Left lung (tissue), 14 donors: ENCODE measurements around the gene TTC14. TPM values are rescaled to one million over a fixed set of nuclear protein-coding genes. Genes with fewer than 3 reads are reported as not detected.

Experiments used
- ATAC-seq: fragments of 200-7000 bp; cut with Tn5 transposase; one replicate; pipeline ENCODE4 v1.9.1; 2020; ENCODE audit warnings: moderate library complexity
- DNase-seq, 4 donors: peaks; one replicate each; pipeline ENCODE4 v3.0.0-alpha.2; 2013 to 2020
- H3K27ac ChIP-seq, 2 donors: fragments of 200-600 bp; sonication (generic) in 1 of 2; one replicate each; pipeline versions ENCODE4 v1.5.0 to v1.8.0; 2020 to 2021
- H3K27me3 ChIP-seq, 2 donors: fragments of 200-600 bp; sonication (generic) in 1 of 2; one replicate each; pipeline versions ENCODE4 v1.5.0 to v1.8.0; 2020 to 2021
- H3K36me3 ChIP-seq, 2 donors: fragments of 200-600 bp; sonication (generic) in 1 of 2; one replicate each; pipeline versions ENCODE4 v1.5.0 to v1.8.0; 2020 to 2021
- H3K4me1 ChIP-seq, 2 donors: fragments of 200-600 bp; one replicate each; pipeline ENCODE4 v1.8.0; 2021
- H3K4me3 ChIP-seq, 2 donors: fragments of 200-600 bp; sonication (generic) in 1 of 2; one replicate each; pipeline versions ENCODE4 v1.5.0 to v1.8.0; 2020 to 2021; ENCODE audit warnings: mild to moderate bottlenecking in 1 of 2
- H3K9me3 ChIP-seq, 2 donors: fragments of 200-600 bp; sonication (generic) in 1 of 2; one replicate each; pipeline versions ENCODE4 v1.5.0 to v1.8.0; 2020 to 2021
- intact Hi-C, 2 donors: fragments of 100-400 bp; cut with DNase I; formaldehyde crosslinking; loops; one replicate each; pipeline versions ENCODE4 v1.11.2 to v1.14.2; 2022
- long read RNA-seq, 12 donors: library from polyadenylated mRNA in 2 of 12; unstranded in 2 of 12; transcript quantifications; one replicate each; pipeline ENCODE4 v2.0.0 and lab custom pipeline, GENCODE V29; 2019 to 2026
- polyA plus RNA-seq, 6 donors: library from polyadenylated mRNA; unstranded; fragments of 120-200 nt; gene quantifications; one replicate each; pipeline ENCODE4 v1.2.1, GENCODE V29; 2013; ENCODE audit not compliant: insufficient read length in 6 of 6
- total RNA-seq, 2 donors: library from RNA; stranded (reverse); fragmentation: NEBNext Ultra II Directional; extraction: Animal tissue kit (Norgen Biotek cat#: 25700); gene quantifications; one replicate each; pipeline ENCODE4 v1.2.1, GENCODE V29; 2021
- TF ChIP-seq, protein P1 (sequence below), 2 donors: fragments of 200-600 bp; sonication (generic) in 1 of 2; IDR thresholded peaks; one replicate each; pipeline versions ENCODE4 v1.5.0 to v1.8.0; 2021; ENCODE audit warnings: antibody characterized with exemption in 2 of 2
- donor health status: DM: no; HTN: yes; CAD: no.
- donor health status: DM: no; HTN: no; CAD: no.

Gene TTC14
- 10 to 100 TPM; 39.5 to 44.4 TPM for total RNA-seq
- polyA plus RNA-seq: 100 to 1,000 TPM in 5 of 6 donors, 10 to 100 TPM in 1; 95.6 to 149 (median 122) TPM
- long read RNA-seq, donor 1, full-length matches to known transcripts: 13 of 13 reads
- long read RNA-seq, donor 1, partial matches to known transcripts: 0 of 13 reads
- long read RNA-seq, donor 1, other reads (novel, unspliced or antisense): 0 of 13 reads
- long read RNA-seq, donor 2, full-length matches to known transcripts: 12 of 17 reads
- long read RNA-seq, donor 2, partial matches to known transcripts: 5 of 17 reads
- long read RNA-seq, donor 2, other reads (novel, unspliced or antisense): 0 of 17 reads
- long read RNA-seq, donor 3, full-length matches to known transcripts: 2 of 2 reads
- long read RNA-seq, donor 3, partial matches to known transcripts: 0 of 2 reads
- long read RNA-seq, donor 3, other reads (novel, unspliced or antisense): 0 of 2 reads
- long read RNA-seq, donor 4, full-length matches to known transcripts: 3 of 14 reads
- long read RNA-seq, donor 4, partial matches to known transcripts: 8 of 14 reads
- long read RNA-seq, donor 4, other reads (novel, unspliced or antisense): 3 of 14 reads
- long read RNA-seq, donor 5, full-length matches to known transcripts: 15 of 15 reads
- long read RNA-seq, donor 5, partial matches to known transcripts: 0 of 15 reads
- long read RNA-seq, donor 5, other reads (novel, unspliced or antisense): 0 of 15 reads
- long read RNA-seq, donor 6, full-length matches to known transcripts: 10 of 10 reads
- long read RNA-seq, donor 6, partial matches to known transcripts: 0 of 10 reads
- long read RNA-seq, donor 6, other reads (novel, unspliced or antisense): 0 of 10 reads
- long read RNA-seq, donor 7, full-length matches to known transcripts: 15 of 15 reads
- long read RNA-seq, donor 7, partial matches to known transcripts: 0 of 15 reads
- long read RNA-seq, donor 7, other reads (novel, unspliced or antisense): 0 of 15 reads
- long read RNA-seq, donor 8, full-length matches to known transcripts: 8 of 8 reads
- long read RNA-seq, donor 8, partial matches to known transcripts: 0 of 8 reads
- long read RNA-seq, donor 8, other reads (novel, unspliced or antisense): 0 of 8 reads
- long read RNA-seq, donor 9: 0 reads
- long read RNA-seq, donor 10, full-length matches to known transcripts: 2 of 5 reads
- long read RNA-seq, donor 10, partial matches to known transcripts: 3 of 5 reads
- long read RNA-seq, donor 10, other reads (novel, unspliced or antisense): 0 of 5 reads
- long read RNA-seq, donor 11, full-length matches to known transcripts: 12 of 12 reads
- long read RNA-seq, donor 11, partial matches to known transcripts: 0 of 12 reads
- long read RNA-seq, donor 11, other reads (novel, unspliced or antisense): 0 of 12 reads
- long read RNA-seq, donor 12, full-length matches to known transcripts: 11 of 11 reads
- long read RNA-seq, donor 12, partial matches to known transcripts: 0 of 11 reads
- long read RNA-seq, donor 12, other reads (novel, unspliced or antisense): 0 of 11 reads

DNA sequence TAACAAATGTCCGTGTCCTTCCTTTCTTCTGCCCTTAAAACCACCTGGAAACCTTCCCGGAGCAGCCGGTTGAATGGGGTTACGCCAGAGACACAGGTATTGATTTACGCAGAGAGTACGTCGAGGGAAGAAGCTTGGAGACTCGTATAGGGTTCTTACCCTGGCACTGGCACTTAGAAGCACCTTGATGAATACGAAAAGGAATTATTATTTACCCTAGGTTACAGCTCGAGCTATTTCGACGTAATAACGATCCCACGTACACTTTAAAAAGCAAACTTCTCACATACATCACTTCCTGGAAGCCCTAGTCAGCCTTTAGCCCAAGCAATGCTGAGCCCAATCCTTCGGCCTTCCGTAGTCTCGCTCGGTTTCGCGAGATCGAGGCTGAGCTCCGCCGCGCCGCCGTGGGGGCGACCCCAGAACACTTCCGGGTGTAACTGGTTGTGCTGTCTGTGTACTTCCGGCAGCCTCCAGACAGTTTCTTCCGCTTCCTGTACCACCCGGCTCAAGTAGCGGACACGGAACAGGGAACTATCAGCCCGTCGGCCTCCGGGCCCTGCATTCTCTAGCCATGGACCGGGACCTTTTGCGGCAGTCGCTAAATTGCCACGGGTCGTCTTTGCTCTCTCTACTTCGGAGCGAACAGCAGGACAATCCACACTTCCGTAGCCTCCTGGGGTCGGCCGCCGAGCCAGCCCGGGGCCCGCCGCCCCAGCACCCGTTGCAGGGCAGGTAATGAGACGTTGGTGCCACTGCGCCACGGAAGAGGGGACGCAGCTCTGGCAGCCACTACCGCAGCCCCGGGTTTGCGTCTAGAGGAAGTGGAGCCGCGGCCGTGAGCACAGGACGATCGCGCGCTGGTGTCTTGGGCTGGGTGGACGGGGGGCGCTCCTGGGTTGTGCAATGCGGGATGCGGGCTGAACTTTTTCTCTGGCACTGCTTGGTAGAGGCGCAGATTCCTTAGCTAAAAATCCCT, at the start of gene TTC14:
TTC14 (plus strand) TSS at position 476 of the 979 bp plus-strand sequence; CDS start at position 575, 99 bp downstream.
- peak within 1 kb of the TSS; percentile 90 to 96 for H3K4me3 ChIP-seq
- ATAC-seq: peak; percentile 99
- intact Hi-C loops: no loop called here
- peaks cover 0 to 13% of the 10 kb centered on the region in 2 donors for H3K27me3 ChIP-seq
- peak; percentile 83 to 96 (median 93) for DNase-seq
- no peaks in the 10 kb centered on the region for H3K9me3 ChIP-seq
- peaks cover 4 to 32% of the 10 kb centered on the region in 2 donors for H3K36me3 ChIP-seq
- TF ChIP-seq, protein P1, sequence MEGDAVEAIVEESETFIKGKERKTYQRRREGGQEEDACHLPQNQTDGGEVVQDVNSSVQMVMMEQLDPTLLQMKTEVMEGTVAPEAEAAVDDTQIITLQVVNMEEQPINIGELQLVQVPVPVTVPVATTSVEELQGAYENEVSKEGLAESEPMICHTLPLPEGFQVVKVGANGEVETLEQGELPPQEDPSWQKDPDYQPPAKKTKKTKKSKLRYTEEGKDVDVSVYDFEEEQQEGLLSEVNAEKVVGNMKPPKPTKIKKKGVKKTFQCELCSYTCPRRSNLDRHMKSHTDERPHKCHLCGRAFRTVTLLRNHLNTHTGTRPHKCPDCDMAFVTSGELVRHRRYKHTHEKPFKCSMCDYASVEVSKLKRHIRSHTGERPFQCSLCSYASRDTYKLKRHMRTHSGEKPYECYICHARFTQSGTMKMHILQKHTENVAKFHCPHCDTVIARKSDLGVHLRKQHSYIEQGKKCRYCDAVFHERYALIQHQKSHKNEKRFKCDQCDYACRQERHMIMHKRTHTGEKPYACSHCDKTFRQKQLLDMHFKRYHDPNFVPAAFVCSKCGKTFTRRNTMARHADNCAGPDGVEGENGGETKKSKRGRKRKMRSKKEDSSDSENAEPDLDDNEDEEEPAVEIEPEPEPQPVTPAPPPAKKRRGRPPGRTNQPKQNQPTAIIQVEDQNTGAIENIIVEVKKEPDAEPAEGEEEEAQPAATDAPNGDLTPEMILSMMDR (IDR thresholded peaks at IDR 0.05): no peak
- peaks cover 12 to 19% of the 10 kb centered on the region in 2 donors for H3K4me1 ChIP-seq
- H3K27ac ChIP-seq: peak within 1 kb of the TSS; percentile 89 to 97

- Histone ChIP-seq H3K36me3 (no peaks in the 10 kb centered on the region), H3K27me3 (no peaks in the 10 kb centered on the region), H3K9me3 (peaks cover 0 to 15% of the 10 kb centered on the region in 2 donors), H3K27ac (no peak overlapping the region), H3K4me3 (no peak overlapping the region), H3K4me1 (no peaks in the 10 kb centered on the region)
- DNase-seq (no peak), ATAC-seq (no peak)
- intact Hi-C loops: no loop called here
- TF ChIP-seq, protein P1 (IDR thresholded peaks at IDR 0.05): no peak
Observed at GRCh38 chr3:180563406-180563805, 38.6 kb upstream of the TTC14 start.

DNA sequence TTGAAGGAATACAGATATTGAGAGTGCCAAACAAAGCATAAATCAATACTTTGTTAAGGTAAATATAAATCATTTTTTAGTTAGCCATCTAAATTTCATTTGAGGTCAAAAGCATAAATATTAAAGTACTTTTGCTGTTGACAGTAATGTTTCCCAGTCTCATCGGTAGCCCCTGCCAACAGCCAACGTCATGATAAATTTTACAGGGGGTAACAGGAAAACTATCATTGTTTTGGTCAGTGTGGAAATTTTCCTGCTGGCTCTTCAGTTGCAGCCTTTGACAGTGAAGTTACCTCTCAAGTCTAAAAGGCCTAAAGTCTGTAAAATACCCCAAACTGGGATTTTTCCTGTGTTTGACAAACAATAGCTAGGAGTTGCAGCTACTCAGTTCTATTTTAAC, 37.3 kb upstream of the TTC14 start:
- intact Hi-C loops: no loop called here
- H3K27ac ChIP-seq: no peak overlapping the region
- TF ChIP-seq, protein P1 (IDR thresholded peaks at IDR 0.05): no peak
- H3K4me1 ChIP-seq: no peaks in the 10 kb centered on the region
- no peaks in the 10 kb centered on the region for H3K36me3 ChIP-seq
- H3K9me3 ChIP-seq: peaks cover 0 to 7% of the 10 kb centered on the region in 2 donors
- no peaks in the 10 kb centered on the region for H3K27me3 ChIP-seq
- H3K4me3 ChIP-seq: no peak overlapping the region
- DNase-seq (no peak), ATAC-seq (no peak)

GRCh38 chr3:180570238-180570637, 31.7 kb upstream of the TTC14 start:
- H3K9me3 ChIP-seq: no peaks in the 10 kb centered on the region
- H3K36me3 ChIP-seq: no peaks in the 10 kb centered on the region
- H3K27ac ChIP-seq: no peak overlapping the region
- DNase-seq (no peak), ATAC-seq (no peak)
- intact Hi-C loops: no loop called here
- no peaks in the 10 kb centered on the region for H3K4me1 ChIP-seq
- no peaks in the 10 kb centered on the region for H3K27me3 ChIP-seq
- TF ChIP-seq, protein P1 (IDR thresholded peaks at IDR 0.05): no peak
- H3K4me3 ChIP-seq: no peak overlapping the region
